ENCODE data around the gene IFI44.

The IFI44 gene

DNA sequence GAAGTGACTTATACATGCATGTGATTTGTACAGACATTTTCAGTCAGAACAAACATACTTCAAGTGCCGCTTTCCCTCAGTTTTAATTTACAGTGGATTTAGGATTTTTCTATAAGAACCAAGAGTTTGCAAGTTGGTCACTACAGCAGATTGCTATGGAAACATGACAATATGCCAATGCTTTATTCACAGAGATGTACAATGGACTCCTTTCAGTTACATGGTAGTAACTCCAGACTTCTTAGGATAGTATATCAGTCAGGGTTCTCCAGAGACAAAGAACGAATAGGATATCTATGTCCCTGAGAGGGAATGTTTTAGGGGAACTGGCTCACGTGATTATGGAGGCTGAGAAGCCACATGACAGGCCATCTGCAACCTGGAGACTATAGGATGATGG lies 27.4 kb downstream of the IFI44 start:
- H3K9me3 ChIP-seq (ENCODE audit: control insufficient read depth, insufficient read depth, low read depth, low read length) = no peaks in the 10 kb centered on the region
- TF ChIP-seq ZNF76 (tag by site-specific recombination; IDR thresholded peaks at IDR 0.05; ENCODE audit: borderline replicate concordance, low read depth) = no peak
- no peak for TF ChIP-seq ZNF366 (tag by site-specific recombination; conservative IDR thresholded peaks at IDR 0.05)
- TF ChIP-seq ZNF626 (tag by site-specific recombination; IDR thresholded peaks at IDR 0.05) = no peak
- TF ChIP-seq, protein P1, sequence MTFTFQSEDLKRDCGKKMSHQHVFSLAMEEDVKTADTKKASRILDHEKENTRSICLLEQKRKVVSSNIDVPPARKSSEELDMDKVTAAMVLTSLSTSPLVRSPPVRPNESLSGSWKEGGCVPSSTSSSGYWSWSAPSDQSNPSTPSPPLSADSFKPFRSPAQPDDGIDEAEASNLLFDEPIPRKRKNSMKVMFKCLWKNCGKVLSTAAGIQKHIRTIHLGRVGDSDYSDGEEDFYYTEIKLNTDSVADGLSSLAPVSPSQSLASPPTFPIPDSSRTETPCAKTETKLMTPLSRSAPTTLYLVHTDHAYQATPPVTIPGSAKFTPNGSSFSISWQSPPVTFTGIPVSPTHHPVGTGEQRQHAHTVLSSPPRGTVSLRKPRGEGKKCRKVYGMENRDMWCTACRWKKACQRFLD (tag by site-specific recombination; IDR thresholded peaks at IDR 0.05) = no peak
- TF ChIP-seq SETDB1 (IDR thresholded peaks at IDR 0.05; ENCODE audit: insufficient read length, low read length) = no peak
- TF ChIP-seq, protein P2, sequence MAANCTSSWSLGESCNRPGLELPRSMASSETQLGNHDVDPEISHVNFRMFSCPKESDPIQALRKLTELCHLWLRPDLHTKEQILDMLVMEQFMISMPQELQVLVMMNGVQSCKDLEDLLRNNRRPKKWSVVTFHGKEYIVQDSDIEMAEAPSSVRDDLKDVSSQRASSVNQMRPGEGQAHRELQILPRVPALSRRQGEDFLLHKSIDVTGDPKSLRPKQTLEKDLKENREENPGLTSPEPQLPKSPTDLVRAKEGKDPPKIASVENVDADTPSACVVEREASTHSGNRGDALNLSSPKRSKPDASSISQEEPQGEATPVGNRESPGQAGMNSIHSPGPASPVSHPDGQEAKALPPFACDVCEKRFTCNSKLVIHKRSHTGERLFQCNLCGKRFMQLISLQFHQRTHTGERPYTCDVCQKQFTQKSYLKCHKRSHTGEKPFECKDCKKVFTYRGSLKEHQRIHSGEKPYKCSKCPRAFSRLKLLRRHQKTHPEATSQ (tag by site-specific recombination; IDR thresholded peaks at IDR 0.05) = no peak
- TF ChIP-seq ZSCAN16 (tag by site-specific recombination; IDR thresholded peaks at IDR 0.05) = no peak
- TF ChIP-seq ZNF16 (tag by site-specific recombination; IDR thresholded peaks at IDR 0.05; ENCODE audit: low read depth) = no peak
- no peak for TF ChIP-seq ZNF391 (tag by site-specific recombination; IDR thresholded peaks at IDR 0.05; ENCODE audit: borderline replicate concordance, low read depth)
- no peak for TF ChIP-seq ZNF404 (tag by site-specific recombination; IDR thresholded peaks at IDR 0.05)
- CTCF ChIA-PET = interaction anchor here (0.8 to 2.1 kb wide), 2 partner anchors 11 to 59 kb away, joined by 3 to 8 read pairs; no protein-coding TSS in a partner anchor
- POLR2A ChIA-PET = no interaction called here
- H3K27ac ChIP-seq (ENCODE audit: extremely low read depth, low read depth, low read length) = no peak overlapping the region
- H3K36me3 ChIP-seq (ENCODE audit: control insufficient read depth in 2 of 2, insufficient read depth in 1 of 2, low read length in 2 of 2) = no peaks in the 10 kb centered on the region
- H3K4me1 ChIP-seq (ENCODE audit: control insufficient read depth, insufficient read depth, low read length) = no peaks in the 10 kb centered on the region
- no peak overlapping the region for H3K4me3 ChIP-seq (ENCODE audit: low read depth, low read length)

DNA sequence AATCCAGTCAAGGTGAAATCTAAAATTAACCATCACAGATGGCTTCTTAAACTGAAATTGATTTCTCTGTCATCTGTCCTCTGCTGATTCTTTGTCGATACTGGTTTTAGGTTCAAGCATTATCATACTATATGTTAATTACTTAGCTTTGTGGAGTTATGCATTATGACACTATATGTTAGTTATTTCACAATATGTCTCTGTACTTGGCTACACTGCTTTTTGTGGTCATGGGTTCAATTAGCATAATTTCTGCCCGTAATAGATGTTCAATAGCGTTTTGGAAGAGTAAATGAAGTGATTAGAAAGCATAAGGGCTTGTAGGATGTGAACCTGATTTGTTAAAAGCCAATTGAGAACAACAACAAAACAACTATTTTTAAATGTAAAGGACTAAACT lies 28.2 kb downstream of the IFI44 start:
- no peak for TF ChIP-seq ZNF24 (tag by site-specific recombination; IDR thresholded peaks at IDR 0.05)
- TF ChIP-seq ZXDB (tag by site-specific recombination; IDR thresholded peaks at IDR 0.05) = no peak
- no peak for TF ChIP-seq ZNF146 (tag by site-specific recombination; IDR thresholded peaks at IDR 0.05)
- TF ChIP-seq, protein P3, sequence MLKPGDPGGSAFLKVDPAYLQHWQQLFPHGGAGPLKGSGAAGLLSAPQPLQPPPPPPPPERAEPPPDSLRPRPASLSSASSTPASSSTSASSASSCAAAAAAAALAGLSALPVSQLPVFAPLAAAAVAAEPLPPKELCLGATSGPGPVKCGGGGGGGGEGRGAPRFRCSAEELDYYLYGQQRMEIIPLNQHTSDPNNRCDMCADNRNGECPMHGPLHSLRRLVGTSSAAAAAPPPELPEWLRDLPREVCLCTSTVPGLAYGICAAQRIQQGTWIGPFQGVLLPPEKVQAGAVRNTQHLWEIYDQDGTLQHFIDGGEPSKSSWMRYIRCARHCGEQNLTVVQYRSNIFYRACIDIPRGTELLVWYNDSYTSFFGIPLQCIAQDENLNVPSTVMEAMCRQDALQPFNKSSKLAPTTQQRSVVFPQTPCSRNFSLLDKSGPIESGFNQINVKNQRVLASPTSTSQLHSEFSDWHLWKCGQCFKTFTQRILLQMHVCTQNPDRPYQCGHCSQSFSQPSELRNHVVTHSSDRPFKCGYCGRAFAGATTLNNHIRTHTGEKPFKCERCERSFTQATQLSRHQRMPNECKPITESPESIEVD (tag by site-specific recombination; IDR thresholded peaks at IDR 0.05) = no peak
- Histone ChIP-seq H3K9me3 (ENCODE audit: control insufficient read depth, insufficient read depth, low read depth, low read length) (no peaks in the 10 kb centered on the region), H3K27ac (ENCODE audit: extremely low read depth, low read depth, low read length) (no peak overlapping the region), H3K4me1 (ENCODE audit: control insufficient read depth, insufficient read depth, low read length) (no peaks in the 10 kb centered on the region), H3K4me3 (ENCODE audit: low read depth, low read length) (no peak overlapping the region), H3K36me3 (ENCODE audit: control insufficient read depth in 2 of 2, insufficient read depth in 1 of 2, low read length in 2 of 2) (no peaks in the 10 kb centered on the region)
- POLR2A ChIA-PET = no interaction called here
- CTCF ChIA-PET = interaction anchor here (0.8 to 2.1 kb wide), 4 partner anchors 12 to 345 kb away, joined by 3 to 8 read pairs (median 4); no protein-coding TSS in a partner anchor

DNA sequence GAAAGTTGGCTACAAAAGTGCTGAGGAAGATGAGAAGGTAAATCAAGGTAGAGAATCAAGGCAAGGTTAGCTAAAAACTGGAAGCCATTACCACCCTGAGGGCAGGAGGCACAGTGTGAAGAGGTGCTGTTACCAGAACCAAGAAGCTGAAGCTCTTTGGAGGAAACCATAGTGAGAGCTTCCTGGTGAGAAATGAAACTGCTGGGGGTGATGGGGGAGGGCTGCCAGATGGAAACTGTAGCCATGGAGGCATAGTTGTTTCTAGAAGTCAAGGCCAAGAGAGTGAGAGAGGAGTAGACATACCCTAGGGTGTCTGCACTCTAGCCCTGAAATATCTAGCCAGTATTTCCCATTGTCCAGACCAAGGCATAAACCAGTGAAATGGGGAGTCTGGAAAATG lies 28.7 kb downstream of the IFI44 start:
- Histone ChIP-seq H3K36me3 (ENCODE audit: control insufficient read depth in 2 of 2, insufficient read depth in 1 of 2, low read length in 2 of 2) (no peaks in the 10 kb centered on the region), H3K9me3 (ENCODE audit: control insufficient read depth, insufficient read depth, low read depth, low read length) (no peaks in the 10 kb centered on the region), H3K4me3 (ENCODE audit: low read depth, low read length) (no peak overlapping the region), H3K4me1 (ENCODE audit: control insufficient read depth, insufficient read depth, low read length) (no peaks in the 10 kb centered on the region), H3K27ac (ENCODE audit: extremely low read depth, low read depth, low read length) (no peak overlapping the region)
- POLR2A ChIA-PET = no interaction called here
- CTCF ChIA-PET = interaction anchor here (0.9 to 2.1 kb wide), 3 partner anchors 61 to 346 kb away, joined by 3 to 8 read pairs (median 5); no protein-coding TSS in a partner anchor
- TF ChIP-seq ZBTB1 (tag by site-specific recombination; IDR thresholded peaks at IDR 0.05) = no peak
- TF ChIP-seq, protein P4, sequence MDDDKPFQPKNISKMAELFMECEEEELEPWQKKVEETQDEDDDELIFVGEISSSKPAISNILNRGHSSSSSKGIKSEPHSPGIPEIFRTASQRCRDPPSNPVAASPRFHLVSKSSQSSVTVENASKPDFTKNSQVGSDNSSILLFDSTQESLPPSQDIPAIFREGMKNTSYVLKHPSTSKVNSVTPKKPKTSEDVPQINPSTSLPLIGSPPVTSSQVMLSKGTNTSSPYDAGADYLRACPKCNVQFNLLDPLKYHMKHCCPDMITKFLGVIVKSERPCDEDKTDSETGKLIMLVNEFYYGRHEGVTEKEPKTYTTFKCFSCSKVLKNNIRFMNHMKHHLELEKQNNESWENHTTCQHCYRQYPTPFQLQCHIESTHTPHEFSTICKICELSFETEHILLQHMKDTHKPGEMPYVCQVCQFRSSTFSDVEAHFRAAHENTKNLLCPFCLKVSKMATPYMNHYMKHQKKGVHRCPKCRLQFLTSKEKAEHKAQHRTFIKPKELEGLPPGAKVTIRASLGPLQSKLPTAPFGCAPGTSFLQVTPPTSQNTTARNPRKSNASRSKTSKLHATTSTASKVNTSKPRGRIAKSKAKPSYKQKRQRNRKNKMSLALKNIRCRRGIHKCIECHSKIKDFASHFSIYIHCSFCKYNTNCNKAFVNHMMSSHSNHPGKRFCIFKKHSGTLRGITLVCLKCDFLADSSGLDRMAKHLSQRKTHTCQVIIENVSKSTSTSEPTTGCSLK (tag by site-specific recombination; IDR thresholded peaks at IDR 0.05) = no peak
- TF ChIP-seq WT1 (tag by site-specific recombination; IDR thresholded peaks at IDR 0.05) = no peak
- no peak for TF ChIP-seq HOXC10 (CRISPR knock-in tag; IDR thresholded peaks at IDR 0.05)
- TF ChIP-seq ZNF548 (tag by site-specific recombination; IDR thresholded peaks at IDR 0.05) = no peak
- TF ChIP-seq, protein P5, sequence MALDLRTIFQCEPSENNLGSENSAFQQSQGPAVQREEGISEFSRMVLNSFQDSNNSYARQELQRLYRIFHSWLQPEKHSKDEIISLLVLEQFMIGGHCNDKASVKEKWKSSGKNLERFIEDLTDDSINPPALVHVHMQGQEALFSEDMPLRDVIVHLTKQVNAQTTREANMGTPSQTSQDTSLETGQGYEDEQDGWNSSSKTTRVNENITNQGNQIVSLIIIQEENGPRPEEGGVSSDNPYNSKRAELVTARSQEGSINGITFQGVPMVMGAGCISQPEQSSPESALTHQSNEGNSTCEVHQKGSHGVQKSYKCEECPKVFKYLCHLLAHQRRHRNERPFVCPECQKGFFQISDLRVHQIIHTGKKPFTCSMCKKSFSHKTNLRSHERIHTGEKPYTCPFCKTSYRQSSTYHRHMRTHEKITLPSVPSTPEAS (tag by site-specific recombination; IDR thresholded peaks at IDR 0.05) = no peak
- TF ChIP-seq ZNF114 (tag by site-specific recombination; IDR thresholded peaks at IDR 0.05) = no peak
- no peak for TF ChIP-seq ZNF223 (tag by site-specific recombination; IDR thresholded peaks at IDR 0.05)
- TF ChIP-seq PRDM1 (tag by site-specific recombination; IDR thresholded peaks at IDR 0.05) = no peak
- TF ChIP-seq ZNF549 (tag by site-specific recombination; IDR thresholded peaks at IDR 0.05) = no peak

All from HEK293 (cell line).